Endodermal cell (in vitro differentiated cells): ENCODE measurements around the gene CHN1. TPM values are rescaled to one million over a fixed set of nuclear protein-coding genes. Genes with fewer than 3 reads are reported as not detected.

Experiments
- DNase-seq: peaks from one replicate; pipeline ENCODE4 v3.0.0-alpha.2; 2017
- H3K27ac ChIP-seq: 2 replicates; pipeline ENCODE4 v1.5.1; 2013; ENCODE audit warnings: mild to moderate bottlenecking, low read depth, low read length, moderate library complexity
- H3K27me3 ChIP-seq: 2 replicates; pipeline ENCODE4 v1.6.1; 2013; ENCODE audit warnings: mild to moderate bottlenecking, low read length, moderate library complexity; ENCODE audit not compliant: insufficient read depth, control insufficient read depth, poor library complexity, severe bottlenecking
- H3K36me3 ChIP-seq: 2 replicates; pipeline ENCODE4 v1.7.0; 2013; ENCODE audit warnings: mild to moderate bottlenecking, low read length, moderate library complexity; ENCODE audit not compliant: control insufficient read depth, insufficient read depth
- H3K4me1 ChIP-seq: one replicate; pipeline ENCODE4 v1.7.0; 2013; ENCODE audit warnings: low read length; ENCODE audit not compliant: control insufficient read depth, insufficient read depth
- H3K4me3 ChIP-seq: 2 replicates; pipeline ENCODE4 v1.5.1; 2013; ENCODE audit warnings: mild to moderate bottlenecking, low read length, moderate library complexity
- H3K9ac ChIP-seq: 2 replicates; pipeline ENCODE4 v1.6.1; 2013; ENCODE audit warnings: mild to moderate bottlenecking, low read length, moderate library complexity; ENCODE audit not compliant: poor library complexity, severe bottlenecking; ENCODE audit errors: extremely low read depth
- H3K9me3 ChIP-seq: 2 replicates; pipeline ENCODE4 v1.6.1; 2013; ENCODE audit warnings: mild to moderate bottlenecking, low read length, moderate library complexity; ENCODE audit not compliant: control insufficient read depth
- H3K27ac Mint-ChIP-seq: 2 replicates; pipeline ENCODE4 v1.8.0; 2020; ENCODE audit warnings: mixed read lengths
- H3K27me3 Mint-ChIP-seq: 2 replicates; pipeline ENCODE4 v1.8.0; 2021; ENCODE audit warnings: mild to moderate bottlenecking, mixed read lengths; ENCODE audit not compliant: insufficient read depth
- H3K36me3 Mint-ChIP-seq: 2 replicates; pipeline ENCODE4 v1.8.0; 2020; ENCODE audit warnings: low read depth, mixed read lengths
- H3K4me1 Mint-ChIP-seq: 2 replicates; pipeline ENCODE4 v1.8.0; 2020; ENCODE audit warnings: mixed read lengths
- H3K4me3 Mint-ChIP-seq: 2 replicates; pipeline ENCODE4 v1.8.0; 2020; ENCODE audit warnings: mild to moderate bottlenecking, moderate library complexity, mixed read lengths
- H3K9me3 Mint-ChIP-seq: 2 replicates; pipeline ENCODE4 v1.8.0; 2020; ENCODE audit warnings: mild to moderate bottlenecking, mixed read lengths
- CTCF ChIP-seq: fragments of 200-600 bp; sonication (generic); conservative IDR thresholded peaks from 2 replicates; pipeline ENCODE4 v1.5.0; 2021; ENCODE audit warnings: antibody characterized with exemption, mild to moderate bottlenecking
- WGBS, 2 experiments: methylation state at CpG; one replicate each; pipeline versions ENCODE4 v1.1.5 to v1.1.7; 2013; ENCODE audit warnings: missing lambda C conversion rate in 2 of 2, mixed read lengths in 1 of 2; ENCODE audit not compliant: insufficient coverage in 1 of 2, insufficient read length in 1 of 2; 5-methylcytosine and 5-hydroxymethylcytosine counted together
- total RNA-seq, 2 donors: library from RNA; stranded (reverse); fragmentation: NEBNext Ultra II Directional in 1 of 2; extraction: Animal tissue kit (Norgen Biotek cat#: 25700) in 1 of 2; gene quantifications; 2 replicates in 1 of 2; 3 replicates in 1 of 2; pipeline ENCODE4 v1.2.1, GENCODE V29; 2021

The CHN1 gene
- total RNA-seq, 2 donors from 2014 or later, result 24.3 to 28.8 TPM

- H3K27me3 Mint-ChIP-seq, result no peaks in the 10 kb centered on the region
- Histone ChIP-seq H3K9me3 (no peaks in the 10 kb centered on the region), H3K4me3 (no peak overlapping the region), H3K4me1 (peaks cover 4% of the 10 kb centered on the region), H3K36me3 (no peaks in the 10 kb centered on the region), H3K27ac (no peak overlapping the region), H3K27me3 (no peaks in the 10 kb centered on the region), H3K9ac (no peak overlapping the region)
- H3K4me3 Mint-ChIP-seq, result no peak overlapping the region
- WGBS, 2 experiments, result 94 to 98% methylated on average over 5 to 6 of the region's 6 CpGs
- H3K4me1 Mint-ChIP-seq, result peaks cover 26% of the 10 kb centered on the region
- H3K36me3 Mint-ChIP-seq, result peaks cover 4% of the 10 kb centered on the region
- no peak for DNase-seq
- no peaks in the 10 kb centered on the region for H3K9me3 Mint-ChIP-seq
- H3K27ac Mint-ChIP-seq, result peak overlapping the region; percentile 9
- TF ChIP-seq CTCF, result no peak
Observed at GRCh38 chr2:174969091-174969734, 36.0 kb downstream of the CHN1 start.

GRCh38 chr2:174967691-174968260 lies 37.4 kb downstream of the CHN1 start:
- Mint-ChIP-seq H3K4me1 (peaks cover 36% of the 10 kb centered on the region), H3K27me3 (no peaks in the 10 kb centered on the region), H3K27ac (no peak overlapping the region), H3K36me3 (peaks cover 4% of the 10 kb centered on the region), H3K4me3 (no peak overlapping the region), H3K9me3 (no peaks in the 10 kb centered on the region)
- H3K9ac ChIP-seq, result no peak overlapping the region
- peaks cover 4% of the 10 kb centered on the region for H3K4me1 ChIP-seq
- H3K36me3 ChIP-seq, result no peaks in the 10 kb centered on the region
- H3K9me3 ChIP-seq, result no peaks in the 10 kb centered on the region
- H3K4me3 ChIP-seq, result no peak overlapping the region
- TF ChIP-seq CTCF, result no peak
- no peak for DNase-seq
- H3K27ac ChIP-seq, result no peak overlapping the region
- WGBS, 2 experiments, result 98 to 100% methylated on average over 2 to 3 of the region's 3 CpGs
- H3K27me3 ChIP-seq, result no peaks in the 10 kb centered on the region

- no peaks in the 10 kb centered on the region for H3K36me3 ChIP-seq
- no peak for DNase-seq
- Mint-ChIP-seq H3K27ac (peak overlapping the region; percentile 90), H3K4me1 (peaks cover 36% of the 10 kb centered on the region), H3K4me3 (no peak overlapping the region), H3K27me3 (no peaks in the 10 kb centered on the region), H3K9me3 (no peaks in the 10 kb centered on the region), H3K36me3 (peaks cover 4% of the 10 kb centered on the region)
- no peak for TF ChIP-seq CTCF
- no peak overlapping the region for H3K27ac ChIP-seq
- H3K9me3 ChIP-seq, result no peaks in the 10 kb centered on the region
- 97 to 100% methylated on average over 1 to 6 of the region's 6 CpGs for WGBS, 2 experiments
- no peak overlapping the region for H3K9ac ChIP-seq
- H3K4me1 ChIP-seq, result peaks cover 4% of the 10 kb centered on the region
- no peak overlapping the region for H3K4me3 ChIP-seq
- no peaks in the 10 kb centered on the region for H3K27me3 ChIP-seq
Observed at GRCh38 chr2:174967086-174967485, 38.1 kb downstream of the CHN1 start.
